ENCODE data around the gene MYOT. TPM values are rescaled to one million over a fixed set of nuclear protein-coding genes. Genes with fewer than 3 reads are reported as not detected.
A peak's percentile ranks its signal among the peaks of the same experiment; 100 is the strongest.
"Not testable (repeated sequence)": the region's sequence is repeated elsewhere in the genome, so short reads cannot be mapped to it uniquely, and the experiment has no call there.

The MYOT gene
- total RNA-seq, 1 donor from 2014 or later = 5.4 TPM

GRCh38 chr5:137847687-137848086, 20.0 kb upstream of the MYOT start:
- Histone ChIP-seq H3K27me3 (no peaks in the 10 kb centered on the region), H3K27ac (no peak overlapping the region), H3K9me3 (no peaks in the 10 kb centered on the region), H3K4me1 (no peaks in the 10 kb centered on the region), H3K4me3 (no peak overlapping the region), H3K36me3 (peaks cover 0 to 1% of the 10 kb centered on the region in 2 donors)
- TF ChIP-seq CTCF (IDR thresholded peaks at IDR 0.05) (no peak), POLR2AphosphoS5 (IDR thresholded peaks at IDR 0.05; ENCODE audit: insufficient read depth in 1 of 2, low read depth in 1 of 2) (no peak), POLR2A (IDR thresholded peaks at IDR 0.05) (no peak)
- intact Hi-C loops (cut with DNase I) = no loop called here
- DNase-seq (ENCODE audit: extremely low spot score in 2 of 2) = no peak

GRCh38 chr5:137853165-137853564, 14.5 kb upstream of the MYOT start:
- DNase-seq (ENCODE audit: extremely low spot score in 2 of 2); H3K27ac ChIP-seq; H3K4me1 ChIP-seq; H3K9me3 ChIP-seq; H3K36me3 ChIP-seq; intact Hi-C loops (cut with DNase I); H3K27me3 ChIP-seq; H3K4me3 ChIP-seq: not testable (repeated sequence)

GRCh38 chr5:137856201-137856600, 11.5 kb upstream of the MYOT start:
- no peak for TF ChIP-seq CTCF (IDR thresholded peaks at IDR 0.05)
- TF ChIP-seq POLR2A (IDR thresholded peaks at IDR 0.05) = no peak
- no peak for TF ChIP-seq POLR2AphosphoS5 (IDR thresholded peaks at IDR 0.05; ENCODE audit: insufficient read depth in 1 of 2, low read depth in 1 of 2)
- H3K36me3 ChIP-seq = peaks cover 0 to 3% of the 10 kb centered on the region in 2 donors
- no peak for DNase-seq (ENCODE audit: extremely low spot score in 2 of 2)
- no peaks in the 10 kb centered on the region for H3K27me3 ChIP-seq
- no peak overlapping the region for H3K27ac ChIP-seq
- no peaks in the 10 kb centered on the region for H3K9me3 ChIP-seq
- peaks cover 7% of the 10 kb centered on the region for H3K4me1 ChIP-seq
- intact Hi-C loops (cut with DNase I) = no loop called here
- H3K4me3 ChIP-seq = no peak overlapping the region

- no peak overlapping the region for H3K27ac ChIP-seq
- H3K4me3 ChIP-seq = no peak overlapping the region
- TF ChIP-seq CTCF (IDR thresholded peaks at IDR 0.05) = no peak
- TF ChIP-seq POLR2AphosphoS5 (IDR thresholded peaks at IDR 0.05; ENCODE audit: insufficient read depth in 1 of 2, low read depth in 1 of 2) = no peak
- TF ChIP-seq POLR2A (IDR thresholded peaks at IDR 0.05) = no peak
- DNase-seq (ENCODE audit: extremely low spot score in 2 of 2) = no peak
- H3K9me3 ChIP-seq = no peaks in the 10 kb centered on the region
- no peaks in the 10 kb centered on the region for H3K27me3 ChIP-seq
- peaks cover 0 to 3% of the 10 kb centered on the region in 2 donors for H3K36me3 ChIP-seq
- intact Hi-C loops (cut with DNase I) = no loop called here
- H3K4me1 ChIP-seq = peaks cover 7% of the 10 kb centered on the region
These were observed 10.5 kb upstream of the MYOT start for GRCh38 chr5:137856916-137857862.

GRCh38 chr5:137858223-137858916, 9.3 kb upstream of the MYOT start:
- Histone ChIP-seq H3K27me3 (no peaks in the 10 kb centered on the region), H3K9me3 (no peaks in the 10 kb centered on the region), H3K36me3 (no peaks in the 10 kb centered on the region), H3K4me3 (peak overlapping the region in 1 of 2 donors; percentile 25), H3K4me1 (peaks cover 7% of the 10 kb centered on the region), H3K27ac (no peak overlapping the region)
- DNase-seq (ENCODE audit: extremely low spot score in 2 of 2) = no peak
- intact Hi-C loops (cut with DNase I) = no loop called here
- TF ChIP-seq POLR2AphosphoS5 (IDR thresholded peaks at IDR 0.05; ENCODE audit: insufficient read depth in 1 of 2, low read depth in 1 of 2) = peak in 1 of 2 donors; percentile 33
- TF ChIP-seq POLR2A (IDR thresholded peaks at IDR 0.05) = no peak
- TF ChIP-seq CTCF (IDR thresholded peaks at IDR 0.05) = no peak
